IMR-90 (cell line): Measurements from ENCODE around the gene TINCR. TPM values are rescaled to one million over a fixed set of nuclear protein-coding genes. Genes with fewer than 3 reads are reported as not detected.
A peak's percentile ranks its signal among the peaks of the same experiment; 100 is the strongest.

Experiments used
- ATAC-seq: fragments of 200-7000 bp; cut with Tn5 transposase; 2 replicates; pipeline ENCODE4 v1.9.1; 2020; ENCODE audit warnings: low read depth, mild to moderate bottlenecking, moderate library complexity
- BruUV-seq: library from RNA; stranded (reverse); fragments of 400-500 nt; replicated peaks from 2 replicates; lab custom pipeline; 2021; lab: Mats Ljungman, UMichigan
- CTCF ChIA-PET: fragments of 300-600 bp; formaldehyde crosslinking; extraction: SDS; loops from one replicate; lab custom pipeline; 2021; ENCODE audit warnings: antibody characterized with exemption; lab: Yijun Ruan, JAX
- POLR2A ChIA-PET: fragments of 300-600 bp; sonication (Branson Sonifier 250); formaldehyde crosslinking; loops from one replicate; lab custom pipeline; 2022; ENCODE audit warnings: antibody characterized with exemption; ENCODE audit not compliant: unreplicated experiment; lab: Charles Lee
- DNase-seq: peaks from one replicate; pipeline ENCODE4 v3.0.0; 2013
- H2AFZ ChIP-seq: replicated peaks from 2 replicates; pipeline ENCODE3; 2013; ENCODE audit warnings: low read length, mild to moderate bottlenecking; ENCODE audit not compliant: poor library complexity
- H2AK5ac ChIP-seq: 2 replicates; pipeline ENCODE4 v1.6.1; 2013; ENCODE audit warnings: low read depth, low read length, inconsistent platforms
- H2AK9ac ChIP-seq: replicated peaks from 2 replicates; pipeline ENCODE3; 2013; ENCODE audit warnings: mild to moderate bottlenecking, low read depth, low read length, moderate library complexity; ENCODE audit not compliant: poor library complexity
- H2BK120ac ChIP-seq: 2 replicates; pipeline ENCODE4 v1.6.1; 2013; ENCODE audit warnings: low read depth, low read length, inconsistent platforms
- H2BK15ac ChIP-seq: 3 replicates; pipeline ENCODE4 v1.6.1; 2013; ENCODE audit warnings: low read depth, low read length, inconsistent platforms
- H2BK20ac ChIP-seq: 2 replicates; pipeline ENCODE4 v1.6.1; 2013; ENCODE audit warnings: low read depth, mild to moderate bottlenecking, inconsistent platforms, low read length, moderate library complexity
- H2BK5ac ChIP-seq: 2 replicates; pipeline ENCODE4 v1.6.1; 2013; ENCODE audit warnings: mild to moderate bottlenecking, low read depth, low read length, inconsistent platforms; ENCODE audit not compliant: poor library complexity, severe bottlenecking
- H3K14ac ChIP-seq: replicated peaks from 2 replicates; pipeline ENCODE4 v1.6.1; 2013; ENCODE audit warnings: low read depth, low read length, inconsistent platforms
- H3K18ac ChIP-seq: 2 replicates; pipeline ENCODE4 v1.6.1; 2013; ENCODE audit warnings: low read depth, low read length, control low read depth
- H3K23ac ChIP-seq: 2 replicates; pipeline ENCODE4 v1.6.1; 2013; ENCODE audit warnings: low read depth, low read length, inconsistent platforms
- H3K27ac ChIP-seq: 2 replicates; pipeline ENCODE4 v1.5.1; 2013; ENCODE audit warnings: mild to moderate bottlenecking, control low read depth, low read length; ENCODE audit not compliant: insufficient read depth
- H3K27me3 ChIP-seq: 2 replicates; pipeline ENCODE4 v1.6.1; 2013; ENCODE audit warnings: low read length; ENCODE audit not compliant: control insufficient read depth, insufficient read depth
- H3K36me3 ChIP-seq: 2 replicates; pipeline ENCODE4 v1.6.1; 2013; ENCODE audit warnings: low read length, mixed read lengths; ENCODE audit not compliant: control insufficient read depth, insufficient read depth
- H3K4ac ChIP-seq: 2 replicates; pipeline ENCODE4 v1.6.1; 2013; ENCODE audit warnings: low read depth, low read length, inconsistent platforms
- H3K4me1 ChIP-seq: 2 replicates; pipeline ENCODE4 v1.6.1; 2013; ENCODE audit warnings: low read length, mixed read lengths; ENCODE audit not compliant: control insufficient read depth, insufficient read depth
- H3K4me2 ChIP-seq: 2 replicates; pipeline ENCODE4 v1.6.1; 2013; ENCODE audit warnings: low read depth, mild to moderate bottlenecking, control low read depth, low read length, moderate library complexity
- H3K4me3 ChIP-seq: 2 replicates; pipeline ENCODE4 v1.5.1; 2013; ENCODE audit warnings: low read depth, mild to moderate bottlenecking, control low read depth, low read length, moderate library complexity; ENCODE audit not compliant: insufficient read depth
- H3K56ac ChIP-seq: 2 replicates; pipeline ENCODE4 v1.6.1; 2013; ENCODE audit warnings: low read length, inconsistent platforms; ENCODE audit not compliant: insufficient read depth; ENCODE audit errors: extremely low read depth
- H3K79me1 ChIP-seq, 2 experiments: 2 replicates each; pipeline ENCODE4 v1.6.1; 2013; ENCODE audit warnings: low read length in 2 of 2, inconsistent platforms in 1 of 2, low read depth in 1 of 2
- H3K9ac ChIP-seq: 2 replicates; pipeline ENCODE4 v1.6.1; 2013; ENCODE audit warnings: low read depth, low read length, control low read depth
- H3K9me1 ChIP-seq: 2 replicates; pipeline ENCODE4 v1.6.1; 2013; ENCODE audit warnings: low read length, inconsistent platforms; ENCODE audit not compliant: insufficient read depth
- H3K9me3 ChIP-seq: 2 replicates; pipeline ENCODE4 v1.6.1; 2013; ENCODE audit warnings: low read length; ENCODE audit not compliant: control insufficient read depth, insufficient read depth
- H4K20me1 ChIP-seq: 2 replicates; pipeline ENCODE4 v1.6.1; 2013; ENCODE audit warnings: low read length, inconsistent platforms; ENCODE audit not compliant: insufficient read depth
- H4K5ac ChIP-seq: 2 replicates; pipeline ENCODE4 v1.6.1; 2013; ENCODE audit warnings: mild to moderate bottlenecking, low read depth, low read length, control low read depth
- H4K8ac ChIP-seq, 2 experiments: 2 replicates each; pipeline ENCODE4 v1.6.1; 2013; ENCODE audit warnings: low read depth in 2 of 2, low read length in 2 of 2, control low read depth in 1 of 2, inconsistent platforms in 1 of 2
- H4K91ac ChIP-seq: 2 replicates; pipeline ENCODE4 v1.6.1; 2013; ENCODE audit warnings: low read depth, low read length, inconsistent platforms; ENCODE audit not compliant: insufficient read depth
- BHLHE40 ChIP-seq: fragments of 150-350 bp; IDR thresholded peaks from 2 replicates; pipeline ENCODE4 v1.6.1; 2016; ENCODE audit warnings: mild to moderate bottlenecking, low read depth, low read length
- CEBPB ChIP-seq: IDR thresholded peaks from 2 replicates; pipeline ENCODE4 v1.6.1; 2012; ENCODE audit warnings: low read depth, low read length, improper control_type of control experiment
- CTCF ChIP-seq: conservative IDR thresholded peaks from 2 replicates; pipeline ENCODE4 v1.5.1; 2012; ENCODE audit warnings: mild to moderate bottlenecking, low read depth, low read length, improper control_type of control experiment
- ELK1 ChIP-seq: fragments of 150-350 bp; IDR thresholded peaks from 2 replicates; pipeline ENCODE4 v1.6.1; 2016; ENCODE audit warnings: low read depth, mild to moderate bottlenecking, low read length, moderate library complexity, borderline replicate concordance
- FOS ChIP-seq: fragments of 150-350 bp; IDR thresholded peaks from 2 replicates; pipeline ENCODE4 v1.6.1; 2016; ENCODE audit warnings: low read depth, low read length
- MAFK ChIP-seq: IDR thresholded peaks from 2 replicates; pipeline ENCODE4 v1.6.1; 2012; ENCODE audit warnings: low read depth, low read length, improper control_type of control experiment
- MXI1 ChIP-seq: IDR thresholded peaks from 2 replicates; pipeline ENCODE4 v1.6.1; 2012; ENCODE audit warnings: low read depth, mild to moderate bottlenecking, low read length, moderate library complexity, borderline replicate concordance
- NFE2L2 ChIP-seq: fragments of 150-350 bp; IDR thresholded peaks from 2 replicates; pipeline ENCODE4 v1.6.1; 2016; ENCODE audit warnings: low read depth, mild to moderate bottlenecking, low read length
- POLR2A ChIP-seq: IDR thresholded peaks from 2 replicates; pipeline ENCODE4 v1.6.1; 2012; ENCODE audit warnings: mild to moderate bottlenecking, low read depth, low read length
- RAD21 ChIP-seq: IDR thresholded peaks from 2 replicates; pipeline ENCODE4 v1.6.1; 2012; ENCODE audit warnings: low read length, improper control_type of control experiment
- RCOR1 ChIP-seq: IDR thresholded peaks from 2 replicates; pipeline ENCODE4 v1.6.1; 2012; ENCODE audit warnings: mild to moderate bottlenecking, low read length, improper control_type of control experiment; ENCODE audit not compliant: insufficient replicate concordance
- RFX5 ChIP-seq: IDR thresholded peaks from 2 replicates; pipeline ENCODE4 v1.8.0; 2012; ENCODE audit warnings: low read depth, mild to moderate bottlenecking, low read length, moderate library complexity
- SMC3 ChIP-seq: fragments of 150-350 bp; IDR thresholded peaks from 2 replicates; pipeline ENCODE4 v1.6.1; 2016; ENCODE audit warnings: low read depth, mild to moderate bottlenecking, antibody characterized with exemption, low read length, moderate library complexity
- USF2 ChIP-seq: fragments of 150-350 bp; IDR thresholded peaks from 2 replicates; pipeline ENCODE4 v1.6.1; 2017; ENCODE audit warnings: mild to moderate bottlenecking, antibody characterized with exemption, low read length, low read depth
- WGBS, 2 experiments: methylation state at CpG; one replicate each; pipeline versions ENCODE4 v1.1.5 to v1.1.7; 2013; ENCODE audit warnings: missing lambda C conversion rate in 2 of 2; ENCODE audit not compliant: insufficient read length in 1 of 2; ENCODE audit errors: extremely low coverage in 2 of 2; 5-methylcytosine and 5-hydroxymethylcytosine counted together
- dilution Hi-C: fragments of 300-500 bp; cut with HindIII; formaldehyde crosslinking; loops from one replicate; pipeline ENCODE4 v1.14.3; 2018; ENCODE audit warnings: low sequenced_read_pairs; ENCODE audit not compliant: unreplicated experiment
- in situ Hi-C: fragments of 300-500 bp; cut with MboI; formaldehyde crosslinking; loops from 3 replicates; pipeline ENCODE4 v1.14.3; 2019; ENCODE audit warnings: low sequenced_read_pairs, inconsistent platforms, mixed read lengths
- intact Hi-C: fragments of 100-400 bp; cut with micrococcal nuclease; formaldehyde crosslinking; loops from 2 replicates; pipeline ENCODE4 v1.10.0; 2022
- polyA plus RNA-seq, 3 experiments: library from polyadenylated mRNA; depleted of rRNA; stranded (reverse); fragments of >200 nt; gene quantifications; 2 replicates each; pipeline ENCODE4 v1.2.3, GENCODE V29; 2012; ENCODE audit warnings: low replicate concordance in 1 of 3
- total RNA-seq: library from RNA; depleted of rRNA; stranded (reverse); fragments of >200 nt; gene quantifications from 2 replicates; pipeline ENCODE4 v1.2.3, GENCODE V29; 2012

Gene TINCR
- total and polyA plus RNA-seq, 2 of the 4 experiments (the other 2 are of a cell fraction), result 0.05 TPM; not detected in 1

GRCh38 chr19:5587071-5587455 is 19.3 kb upstream of the TINCR start:
- intact Hi-C loops, result no loop called here
- no peak overlapping the region for H2AFZ ChIP-seq

More at GRCh38 chr19:5587071-5587455, 19.3 kb upstream of the TINCR start:
- H4K8ac ChIP-seq, result no peak overlapping the region
- no peak overlapping the region for H3K4ac ChIP-seq
- no peak overlapping the region for H3K56ac ChIP-seq
- in situ Hi-C loops, result no loop called here
- H3K14ac ChIP-seq, result no peak overlapping the region
- ChIA-PET CTCF (interaction anchor here (0.7 kb wide), 1 partner anchor 134 kb away, joined by 4 read pairs; no protein-coding TSS in a partner anchor), POLR2A (no interaction called here)
- peaks cover 57% of the 10 kb centered on the region for H3K36me3 ChIP-seq
- dilution Hi-C loops, result no loop called here
- no peak overlapping the region for H4K91ac ChIP-seq
- H3K4me2 ChIP-seq, result no peak overlapping the region
- no peaks in the 10 kb centered on the region for H3K27me3 ChIP-seq
- no peak for ATAC-seq
- no peak overlapping the region for H2AK5ac ChIP-seq
- H2AK9ac ChIP-seq, result no peak overlapping the region
- H3K27ac ChIP-seq, result no peak overlapping the region
- no peak overlapping the region for H2BK20ac ChIP-seq
- no peak overlapping the region for H3K18ac ChIP-seq
- H4K5ac ChIP-seq, result no peak overlapping the region
- no peaks in the 10 kb centered on the region; the same call in none of the 2 replicates for H4K20me1 ChIP-seq
- no peak overlapping the region for H2BK15ac ChIP-seq
- BruUV-seq, result TSS peak; percentile 72
- TF ChIP-seq MAFK (no peak), MXI1 (no peak), CEBPB (no peak), POLR2A (no peak), SMC3 (no peak), BHLHE40 (no peak), RAD21 (no peak), USF2 (no peak), NFE2L2 (no peak), RFX5 (no peak), RCOR1 (no peak), FOS (no peak), ELK1 (no peak), CTCF (no peak)
- no peak overlapping the region for H3K9ac ChIP-seq
- WGBS, 2 experiments, result 98% methylated on average over 6 of the region's 16 CpGs; no CpG with 5 or more reads in 1 of the 2 experiments
- no peak for DNase-seq
- no peaks in the 10 kb centered on the region for H3K4me1 ChIP-seq
- no peak overlapping the region for H2BK5ac ChIP-seq
- no peak overlapping the region for H3K23ac ChIP-seq
- H3K4me3 ChIP-seq, result no peak overlapping the region
- H2BK120ac ChIP-seq, result no peak overlapping the region
- no peaks in the 10 kb centered on the region for H3K9me1 ChIP-seq
- H3K79me1 ChIP-seq, result peaks cover 0 to 13% of the 10 kb centered on the region in 2 experiments; a peak in 2 of 4 replicates
- H3K9me3 ChIP-seq, result no peaks in the 10 kb centered on the region
